Neural cell (in vitro differentiated cells): ENCODE measurements around the gene LRRC10B.

Experiments
- EP300 ChIP-seq: fragments of 450-650 bp; conservative IDR thresholded peaks from 2 replicates; pipeline ENCODE4 v1.6.1; 2014; ENCODE audit warnings: antibody characterized with exemption, mild to moderate bottlenecking, moderate library complexity; ENCODE audit not compliant: poor library complexity, severe bottlenecking
- MXI1 ChIP-seq: fragments of 450-650 bp; conservative IDR thresholded peaks from 2 replicates; pipeline ENCODE4 v1.6.1; 2014; ENCODE audit warnings: antibody characterized with exemption, mild to moderate bottlenecking; ENCODE audit not compliant: poor library complexity, severe bottlenecking
- POLR2AphosphoS5 ChIP-seq: IDR thresholded peaks from 2 replicates; pipeline ENCODE4 v1.6.1; 2012
- RAD21 ChIP-seq: fragments of 450-650 bp; conservative IDR thresholded peaks from 2 replicates; pipeline ENCODE4 v1.6.1; 2014; ENCODE audit warnings: antibody characterized with exemption, mild to moderate bottlenecking, moderate library complexity
- REST ChIP-seq: IDR thresholded peaks from 2 replicates; pipeline ENCODE4 v1.6.1; 2012; ENCODE audit warnings: borderline replicate concordance
- TAF1 ChIP-seq: IDR thresholded peaks from 2 replicates; pipeline ENCODE4 v1.6.1; 2012; ENCODE audit warnings: low read depth
- TF ChIP-seq, protein P1 (sequence below): fragments of 450-650 bp; IDR thresholded peaks from 2 replicates; pipeline ENCODE4 v1.5.1; 2014; ENCODE audit warnings: antibody characterized with exemption, mild to moderate bottlenecking, moderate library complexity; ENCODE audit not compliant: poor library complexity, severe bottlenecking

DNA sequence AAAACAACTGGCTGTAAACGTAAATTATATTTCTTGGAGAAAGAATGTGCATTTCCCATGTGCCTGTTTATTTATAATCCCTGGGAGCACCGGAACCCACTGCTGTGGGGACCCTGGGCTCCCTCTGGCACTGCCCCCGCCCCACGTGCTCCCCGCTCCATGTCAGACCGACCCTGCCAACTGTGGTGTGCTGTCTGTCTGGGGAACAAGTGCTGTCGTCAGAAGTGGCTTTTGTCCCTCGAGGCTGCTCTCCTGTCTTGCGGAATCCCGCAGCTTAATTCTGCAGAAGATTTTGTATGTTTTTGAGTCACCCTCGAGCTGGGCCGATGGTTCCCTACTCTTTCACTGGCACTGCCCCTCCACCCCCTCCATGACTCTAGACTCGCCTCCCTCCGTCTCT is 2.4 kb downstream of the LRRC10B start:
- TF ChIP-seq RAD21, result no peak
- TF ChIP-seq, protein P1, sequence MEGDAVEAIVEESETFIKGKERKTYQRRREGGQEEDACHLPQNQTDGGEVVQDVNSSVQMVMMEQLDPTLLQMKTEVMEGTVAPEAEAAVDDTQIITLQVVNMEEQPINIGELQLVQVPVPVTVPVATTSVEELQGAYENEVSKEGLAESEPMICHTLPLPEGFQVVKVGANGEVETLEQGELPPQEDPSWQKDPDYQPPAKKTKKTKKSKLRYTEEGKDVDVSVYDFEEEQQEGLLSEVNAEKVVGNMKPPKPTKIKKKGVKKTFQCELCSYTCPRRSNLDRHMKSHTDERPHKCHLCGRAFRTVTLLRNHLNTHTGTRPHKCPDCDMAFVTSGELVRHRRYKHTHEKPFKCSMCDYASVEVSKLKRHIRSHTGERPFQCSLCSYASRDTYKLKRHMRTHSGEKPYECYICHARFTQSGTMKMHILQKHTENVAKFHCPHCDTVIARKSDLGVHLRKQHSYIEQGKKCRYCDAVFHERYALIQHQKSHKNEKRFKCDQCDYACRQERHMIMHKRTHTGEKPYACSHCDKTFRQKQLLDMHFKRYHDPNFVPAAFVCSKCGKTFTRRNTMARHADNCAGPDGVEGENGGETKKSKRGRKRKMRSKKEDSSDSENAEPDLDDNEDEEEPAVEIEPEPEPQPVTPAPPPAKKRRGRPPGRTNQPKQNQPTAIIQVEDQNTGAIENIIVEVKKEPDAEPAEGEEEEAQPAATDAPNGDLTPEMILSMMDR, result no peak
- TF ChIP-seq POLR2AphosphoS5, result no peak
- no peak for TF ChIP-seq REST
- no peak for TF ChIP-seq MXI1
- no peak for TF ChIP-seq EP300
- TF ChIP-seq TAF1, result no peak
